Subcutaneous adipose tissue (tissue), 4 donors: Measurements from ENCODE around the gene EBLN2. TPM values are rescaled to one million over a fixed set of nuclear protein-coding genes. Genes with fewer than 3 reads are reported as not detected.

Experiments
- total RNA-seq, 4 donors: library from RNA; depleted of rRNA; stranded (reverse); fragments of >200 nt; gene quantifications; one replicate each; pipeline ENCODE4 v1.1.0, GENCODE V29; 2016
- TF ChIP-seq, protein P1 (sequence below): fragments of 450-650 bp; IDR thresholded peaks from one replicate; pipeline ENCODE4 v1.5.1; 2016; ENCODE audit warnings: low read depth, mild to moderate bottlenecking, control low read depth, antibody characterized with exemption, moderate library complexity

Gene EBLN2
- total RNA-seq = 1 to 10 TPM; 6.4 to 8.6 (median 7.6) TPM

DNA sequence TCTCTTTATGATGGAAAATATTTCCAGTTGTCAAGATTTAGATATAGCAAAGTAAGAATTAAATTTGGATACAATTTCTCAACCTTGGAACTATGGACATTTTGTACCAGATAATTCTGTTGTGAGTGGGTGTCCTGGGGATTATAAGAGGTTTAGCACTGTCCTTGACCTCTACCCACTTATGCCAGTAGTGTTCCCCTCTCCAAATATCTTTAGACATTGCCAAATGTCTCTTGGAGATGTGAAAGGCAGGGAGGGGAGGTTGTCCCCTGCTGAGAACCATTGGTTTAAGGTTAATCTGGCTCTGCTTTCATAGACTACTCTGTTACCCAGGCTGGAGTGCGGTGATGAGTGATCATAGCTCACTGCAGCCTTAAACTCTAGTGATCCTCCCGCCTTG is at the start of gene EBLN2:
TSS of gene EBLN2 (plus strand) at position 244 of the 400 bp plus-strand sequence. CDS start 423 bp downstream, outside the sequence.
- TF ChIP-seq, protein P1, sequence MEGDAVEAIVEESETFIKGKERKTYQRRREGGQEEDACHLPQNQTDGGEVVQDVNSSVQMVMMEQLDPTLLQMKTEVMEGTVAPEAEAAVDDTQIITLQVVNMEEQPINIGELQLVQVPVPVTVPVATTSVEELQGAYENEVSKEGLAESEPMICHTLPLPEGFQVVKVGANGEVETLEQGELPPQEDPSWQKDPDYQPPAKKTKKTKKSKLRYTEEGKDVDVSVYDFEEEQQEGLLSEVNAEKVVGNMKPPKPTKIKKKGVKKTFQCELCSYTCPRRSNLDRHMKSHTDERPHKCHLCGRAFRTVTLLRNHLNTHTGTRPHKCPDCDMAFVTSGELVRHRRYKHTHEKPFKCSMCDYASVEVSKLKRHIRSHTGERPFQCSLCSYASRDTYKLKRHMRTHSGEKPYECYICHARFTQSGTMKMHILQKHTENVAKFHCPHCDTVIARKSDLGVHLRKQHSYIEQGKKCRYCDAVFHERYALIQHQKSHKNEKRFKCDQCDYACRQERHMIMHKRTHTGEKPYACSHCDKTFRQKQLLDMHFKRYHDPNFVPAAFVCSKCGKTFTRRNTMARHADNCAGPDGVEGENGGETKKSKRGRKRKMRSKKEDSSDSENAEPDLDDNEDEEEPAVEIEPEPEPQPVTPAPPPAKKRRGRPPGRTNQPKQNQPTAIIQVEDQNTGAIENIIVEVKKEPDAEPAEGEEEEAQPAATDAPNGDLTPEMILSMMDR = no peak

DNA sequence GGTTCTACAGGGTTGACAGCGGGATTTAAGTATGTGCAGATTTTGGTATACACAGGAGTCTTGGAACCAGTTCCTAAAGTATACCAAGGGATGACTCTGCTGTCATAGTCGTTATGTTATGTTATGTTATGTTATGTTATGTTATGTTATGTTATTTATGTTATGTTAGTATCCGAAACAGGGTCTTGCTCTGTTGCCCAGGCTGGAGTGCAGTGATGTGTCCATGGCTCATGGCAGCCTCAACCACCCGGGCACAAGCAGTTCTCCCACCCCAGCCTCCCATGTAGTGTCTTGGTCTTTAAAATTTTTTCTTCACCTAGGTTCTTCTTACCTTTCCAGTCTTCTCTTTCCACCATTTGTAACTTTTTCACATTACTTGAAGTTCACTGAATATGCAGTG is 43.2 kb upstream of the EBLN2 start:
- TF ChIP-seq, protein P1 = no peak

GRCh38 chr3:73018790-73019441 is 42.5 kb upstream of the EBLN2 start:
- TF ChIP-seq, protein P1 = no peak

DNA sequence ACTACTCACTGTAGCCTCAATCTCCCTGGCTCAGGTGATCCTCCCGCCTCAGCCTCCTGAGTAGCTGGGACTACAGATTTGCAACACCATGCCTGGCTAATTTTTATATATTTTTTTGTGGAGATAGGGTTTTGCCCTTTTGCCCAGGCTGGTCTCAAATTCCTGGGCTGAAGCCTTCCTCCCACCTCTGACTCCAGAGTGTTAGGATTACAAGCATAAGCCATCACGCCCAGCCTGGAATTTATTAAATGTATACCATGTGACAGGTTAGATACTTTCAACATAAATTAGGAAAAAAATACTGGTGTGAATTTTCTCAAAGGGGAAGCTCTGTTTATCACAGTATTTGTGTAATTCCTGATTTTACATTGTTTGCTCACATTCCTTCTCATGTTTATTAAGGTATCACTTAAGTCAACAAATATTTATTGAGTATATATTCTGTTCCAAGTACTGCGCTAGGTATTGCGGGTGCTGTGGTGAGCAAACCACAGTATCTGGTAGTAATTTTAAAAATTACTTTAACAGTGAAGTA is 40.1 kb upstream of the EBLN2 start:
- TF ChIP-seq, protein P1 = no peak

DNA sequence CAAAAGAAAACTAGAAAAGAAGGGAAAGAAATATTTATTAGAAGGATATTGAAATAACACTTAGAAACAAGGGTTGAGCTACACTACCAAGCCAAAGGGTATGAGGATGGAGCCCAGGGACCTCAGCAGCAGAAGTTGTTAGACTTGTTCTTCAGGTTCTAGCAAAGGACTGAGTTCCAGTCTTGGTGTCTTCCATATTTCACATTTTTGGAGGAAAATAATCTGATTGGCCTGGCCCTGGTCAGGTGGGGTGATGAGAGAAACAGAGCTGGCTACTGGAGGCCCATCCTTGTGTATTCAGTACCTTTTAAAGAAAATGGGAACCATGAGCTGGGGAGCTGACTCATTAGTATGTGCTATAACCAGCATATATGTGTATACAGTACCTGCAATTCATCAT is 36.6 kb upstream of the EBLN2 start:
- TF ChIP-seq, protein P1 = no peak

- TF ChIP-seq, protein P1 = no peak
Measured at GRCh38 chr3:73026111-73026759, 35.2 kb upstream of the EBLN2 start.

DNA sequence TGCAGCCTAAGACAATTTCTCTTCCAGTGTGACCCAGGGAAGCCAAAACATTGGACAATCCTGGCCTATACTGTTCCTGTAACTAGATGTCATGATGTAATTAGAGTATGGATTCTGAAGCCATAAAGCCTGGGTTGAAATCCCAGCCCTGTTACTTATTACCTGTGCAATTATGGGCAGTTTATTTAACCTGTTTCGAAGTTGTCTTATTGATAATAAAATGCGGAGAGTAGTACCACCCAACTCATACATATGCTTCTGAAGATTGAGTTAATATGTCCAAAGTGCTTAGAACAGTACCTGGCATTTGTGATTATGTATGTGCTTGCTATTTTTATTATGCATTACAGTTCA is 34.7 kb upstream of the EBLN2 start:
- TF ChIP-seq, protein P1 = no peak
